WI38 (cell line): ENCODE results near the gene TMEM80.

Source experiments
- H3K4me3 ChIP-seq: 2 replicates; pipeline ENCODE4 v1.5.1; 2011; ENCODE audit warnings: low read depth, mild to moderate bottlenecking, control low read depth, low read length
- TF ChIP-seq, protein P1 (sequence below): IDR thresholded peaks from 2 replicates; pipeline ENCODE4 v1.5.1; 2012; ENCODE audit warnings: low read depth, mild to moderate bottlenecking, control low read depth, low read length

TMEM80 gene

DNA sequence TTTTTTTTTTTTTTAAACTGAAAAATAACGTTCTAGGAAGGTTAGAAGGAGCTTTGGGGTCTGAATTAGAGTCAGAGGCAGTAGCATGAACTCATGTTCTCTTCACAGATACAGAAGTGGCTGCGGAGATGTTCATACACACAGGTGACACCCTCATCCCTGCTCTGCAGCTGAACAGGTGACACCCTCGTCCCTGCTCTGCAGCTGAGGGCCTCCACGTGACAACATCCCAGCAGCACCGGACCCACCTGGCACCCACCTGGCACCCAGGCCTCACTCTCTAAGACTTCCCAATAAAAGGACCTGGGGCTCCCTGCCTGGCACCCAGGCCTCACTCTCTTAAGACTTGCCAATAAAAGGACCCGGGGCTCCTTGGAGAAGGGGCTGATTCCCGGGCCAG, 38.8 kb upstream of the TMEM80 start:
- H3K4me3 ChIP-seq = no peak overlapping the region
- TF ChIP-seq, protein P1, sequence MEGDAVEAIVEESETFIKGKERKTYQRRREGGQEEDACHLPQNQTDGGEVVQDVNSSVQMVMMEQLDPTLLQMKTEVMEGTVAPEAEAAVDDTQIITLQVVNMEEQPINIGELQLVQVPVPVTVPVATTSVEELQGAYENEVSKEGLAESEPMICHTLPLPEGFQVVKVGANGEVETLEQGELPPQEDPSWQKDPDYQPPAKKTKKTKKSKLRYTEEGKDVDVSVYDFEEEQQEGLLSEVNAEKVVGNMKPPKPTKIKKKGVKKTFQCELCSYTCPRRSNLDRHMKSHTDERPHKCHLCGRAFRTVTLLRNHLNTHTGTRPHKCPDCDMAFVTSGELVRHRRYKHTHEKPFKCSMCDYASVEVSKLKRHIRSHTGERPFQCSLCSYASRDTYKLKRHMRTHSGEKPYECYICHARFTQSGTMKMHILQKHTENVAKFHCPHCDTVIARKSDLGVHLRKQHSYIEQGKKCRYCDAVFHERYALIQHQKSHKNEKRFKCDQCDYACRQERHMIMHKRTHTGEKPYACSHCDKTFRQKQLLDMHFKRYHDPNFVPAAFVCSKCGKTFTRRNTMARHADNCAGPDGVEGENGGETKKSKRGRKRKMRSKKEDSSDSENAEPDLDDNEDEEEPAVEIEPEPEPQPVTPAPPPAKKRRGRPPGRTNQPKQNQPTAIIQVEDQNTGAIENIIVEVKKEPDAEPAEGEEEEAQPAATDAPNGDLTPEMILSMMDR = no peak

DNA sequence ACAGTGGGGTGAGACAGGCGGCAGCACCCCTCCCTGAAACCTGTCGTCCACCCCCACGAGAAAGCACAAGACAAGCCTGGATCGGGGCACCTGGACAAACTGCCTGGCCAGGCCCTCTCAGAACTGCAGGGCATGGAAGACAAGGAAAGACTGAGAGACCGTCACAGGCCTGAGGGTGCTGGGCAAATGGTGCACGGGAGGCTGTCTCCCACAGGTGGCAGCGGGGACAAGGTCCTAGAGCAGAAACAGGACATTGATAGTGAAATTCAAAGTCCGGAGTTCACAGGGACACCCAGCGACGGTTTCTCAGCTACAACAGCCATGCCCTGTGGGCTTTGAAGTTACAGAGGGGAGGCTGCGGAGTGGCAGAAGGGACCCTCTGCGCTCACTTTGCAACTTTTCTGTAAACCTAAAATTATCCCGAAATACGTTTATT, 37.9 kb upstream of the TMEM80 start:
- TF ChIP-seq, protein P1 = no peak
- H3K4me3 ChIP-seq = no peak overlapping the region

DNA sequence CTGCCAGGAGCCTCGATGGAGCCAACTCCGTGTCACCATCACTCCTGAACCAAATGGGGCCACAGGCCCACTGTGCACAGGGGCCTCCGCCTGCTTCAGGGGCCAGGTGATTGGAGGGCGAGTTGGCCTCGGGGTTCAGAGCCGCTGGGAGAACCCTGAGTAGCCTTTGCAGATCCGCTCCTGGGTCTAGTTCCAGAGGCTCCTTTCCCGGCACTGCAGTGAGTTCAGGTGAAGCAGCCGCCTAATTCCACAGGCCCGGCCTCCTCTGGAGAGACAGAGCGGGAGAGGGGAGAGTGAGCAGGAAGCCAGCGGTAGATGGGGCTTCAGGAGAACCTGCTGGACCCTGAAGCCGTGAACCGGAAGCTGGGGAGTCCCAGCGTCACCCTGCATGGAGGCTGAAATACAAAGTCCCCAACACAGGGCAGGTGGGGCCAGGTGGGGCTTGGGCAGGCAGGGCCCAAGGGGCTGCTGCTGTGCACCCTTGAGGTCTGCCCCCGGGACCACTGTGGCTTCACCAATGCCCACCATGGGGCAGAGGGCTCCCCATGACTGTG, 36.0 kb upstream of the TMEM80 start:
- TF ChIP-seq, protein P1 = no peak
- H3K4me3 ChIP-seq = no peak overlapping the region

DNA sequence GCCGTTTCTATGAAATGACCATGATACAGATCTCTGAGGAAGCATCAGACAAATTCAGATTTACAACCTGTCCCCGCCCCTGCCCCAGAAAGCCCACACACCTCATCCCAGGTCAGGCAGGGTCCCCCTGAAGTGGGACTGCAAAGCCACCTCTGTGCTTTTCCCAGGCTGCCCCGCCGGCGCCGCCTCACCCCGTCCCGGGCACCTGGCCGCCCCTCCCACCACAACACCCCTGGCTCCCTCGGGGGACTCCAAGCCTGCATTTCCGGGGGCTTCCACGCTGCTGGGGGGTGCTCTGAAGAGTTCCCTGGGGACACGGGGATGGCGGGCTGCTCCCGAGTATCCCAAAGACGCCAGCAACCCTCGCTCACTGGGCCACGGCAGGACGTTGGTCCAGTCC, 35.3 kb upstream of the TMEM80 start:
- H3K4me3 ChIP-seq = no peak overlapping the region
- TF ChIP-seq, protein P1 = no peak

DNA sequence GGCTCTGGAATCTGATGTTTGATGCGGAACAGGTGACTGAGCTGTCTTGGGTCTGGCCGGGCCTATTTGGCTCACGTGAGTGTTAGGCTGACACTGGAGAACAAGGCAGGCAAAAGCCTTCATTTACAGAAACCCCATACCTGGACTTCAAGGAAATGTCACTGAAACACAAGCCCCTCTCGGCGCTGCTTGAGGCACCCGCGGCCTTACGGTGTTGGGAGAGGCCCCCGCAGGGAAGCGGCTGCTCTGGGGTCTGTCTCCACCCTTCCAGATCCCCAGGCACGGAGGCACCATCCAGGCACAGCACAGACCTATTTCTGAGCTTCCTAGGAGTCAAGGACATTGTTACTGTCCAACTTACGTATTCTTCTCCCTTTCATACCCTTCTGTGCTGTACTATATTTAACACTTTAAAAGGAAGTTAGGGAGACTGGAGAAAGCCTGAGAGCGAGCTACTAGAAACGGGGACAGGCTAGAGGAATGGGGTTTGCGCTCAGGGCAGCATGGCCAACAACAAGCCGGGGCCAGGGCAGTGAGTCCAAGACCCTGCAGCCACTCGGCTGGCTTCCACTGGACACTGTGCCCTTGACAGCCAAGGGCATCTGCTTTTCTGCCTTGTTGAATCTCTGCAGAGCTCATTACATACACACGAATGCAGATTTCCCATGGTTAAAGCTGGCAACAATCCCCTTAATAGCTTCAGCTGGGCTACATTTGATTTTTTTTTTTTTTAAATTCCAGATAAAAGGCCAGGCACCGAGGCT, 34.8 kb upstream of the TMEM80 start:
- H3K4me3 ChIP-seq = no peak overlapping the region
- TF ChIP-seq, protein P1 = no peak

DNA sequence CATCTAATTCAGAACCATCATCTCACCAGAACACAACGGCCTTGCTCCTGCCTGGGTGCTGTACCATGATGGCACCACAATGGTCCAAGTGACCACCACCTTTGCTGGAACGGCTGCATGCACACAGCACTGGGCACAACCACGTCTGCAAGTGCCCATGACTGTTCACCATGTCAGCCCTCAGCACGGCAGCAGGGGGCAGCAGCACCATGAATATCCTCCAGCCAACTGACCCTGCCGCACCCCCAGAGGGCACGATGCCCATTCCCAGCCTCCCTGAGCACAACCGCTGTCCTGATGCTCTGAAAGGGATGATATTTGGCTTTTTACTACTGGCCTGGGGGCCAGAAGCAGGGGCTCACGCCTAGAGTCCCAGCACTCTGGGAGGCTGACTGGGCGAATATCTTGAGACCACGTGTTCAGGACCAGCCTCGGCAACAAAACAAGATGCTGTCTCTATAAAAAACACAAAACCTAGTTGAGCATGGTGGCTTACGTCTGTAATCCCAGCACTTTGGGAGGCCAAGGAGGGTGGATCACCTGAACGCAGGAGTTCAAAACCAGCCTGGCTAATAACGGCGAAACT, 32.8 kb upstream of the TMEM80 start:
- TF ChIP-seq, protein P1 = peak; percentile 56
- H3K4me3 ChIP-seq = no peak overlapping the region

DNA sequence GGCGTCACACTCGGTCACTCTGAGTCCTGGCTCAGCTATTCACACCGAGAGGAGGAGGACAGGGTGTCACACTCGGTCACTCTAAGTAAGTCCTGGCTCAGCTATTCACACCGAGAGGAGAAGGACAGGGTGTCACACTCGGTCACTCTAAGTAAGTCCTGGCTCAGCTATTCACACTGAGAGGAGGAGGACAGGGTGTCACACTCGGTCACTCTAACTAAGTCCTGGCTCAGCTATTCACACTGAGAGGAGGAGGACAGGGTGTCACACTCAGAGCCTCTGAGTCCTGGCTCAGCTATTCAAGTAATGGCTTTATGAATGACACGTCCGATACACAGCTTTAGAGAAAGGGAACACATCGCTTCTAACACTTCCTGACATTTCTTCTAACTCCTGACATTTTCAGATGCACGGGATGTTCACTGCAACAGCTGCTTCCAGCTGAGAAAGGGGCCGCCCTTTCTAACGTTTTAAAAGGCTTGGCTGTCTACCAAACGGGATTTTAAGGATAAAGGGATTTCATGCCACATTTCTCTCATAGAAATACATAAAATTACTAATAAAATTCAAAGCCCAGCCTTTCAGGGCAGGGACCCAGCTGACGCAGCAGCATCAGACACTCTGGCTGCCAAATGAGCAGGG, 30.4 kb upstream of the TMEM80 start:
- no peak overlapping the region for H3K4me3 ChIP-seq
- TF ChIP-seq, protein P1 = no peak
